Measurements from ENCODE around the gene CFAP46.

The CFAP46 gene

DNA sequence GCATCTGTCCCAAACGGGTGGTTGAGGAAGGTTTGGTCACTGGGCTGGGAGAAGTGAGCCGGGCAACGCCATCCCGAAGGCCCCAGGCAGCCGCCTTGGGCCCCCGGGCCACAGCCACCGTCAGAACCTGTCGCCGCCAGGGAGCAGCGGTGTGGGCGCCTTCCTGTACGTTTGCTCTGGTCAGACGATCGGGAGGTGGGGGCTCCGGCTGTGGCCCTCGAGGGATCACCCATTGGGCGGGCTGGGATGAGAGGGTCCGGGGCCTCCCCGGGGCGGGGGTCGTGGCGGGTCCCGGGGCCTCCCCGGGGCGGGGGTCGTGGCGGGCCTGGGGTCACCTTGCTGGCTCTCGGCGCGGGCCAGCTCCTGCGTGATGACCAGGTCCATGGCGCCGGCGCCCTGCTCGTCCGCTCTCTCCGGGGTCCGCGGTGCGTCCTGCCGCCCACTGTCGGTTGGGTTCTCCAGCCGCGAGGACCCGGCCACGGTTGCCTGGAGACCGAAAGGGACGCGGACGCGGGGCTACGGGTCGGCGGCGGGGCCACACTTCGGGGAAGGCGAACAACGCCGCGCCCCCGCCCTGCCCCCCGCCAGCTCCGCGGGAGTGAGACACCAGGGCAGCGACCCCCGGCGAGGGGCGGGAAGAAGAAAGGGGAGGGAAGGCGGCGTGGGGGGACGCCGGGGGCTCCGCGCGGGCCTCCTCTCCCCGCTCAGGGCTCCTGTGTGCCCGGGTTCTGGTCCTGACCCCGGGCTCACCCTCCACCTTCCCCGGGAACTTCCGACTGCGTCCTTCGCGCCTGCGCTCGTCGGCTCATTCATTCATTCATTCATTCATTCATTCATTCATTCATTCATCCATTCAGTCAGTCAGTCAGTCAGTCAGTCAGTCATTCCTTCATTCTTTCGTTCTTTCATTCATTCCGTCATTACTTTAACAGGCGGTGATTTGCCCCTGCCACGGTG lies at the start of gene CFAP46:
TSS of gene CFAP46 (minus strand) at position 470 of the 957 bp plus-strand sequence. CDS start at position 384, 86 bp downstream.
- no peak for DNase-seq (ENCODE audit: low spot score)

DNA sequence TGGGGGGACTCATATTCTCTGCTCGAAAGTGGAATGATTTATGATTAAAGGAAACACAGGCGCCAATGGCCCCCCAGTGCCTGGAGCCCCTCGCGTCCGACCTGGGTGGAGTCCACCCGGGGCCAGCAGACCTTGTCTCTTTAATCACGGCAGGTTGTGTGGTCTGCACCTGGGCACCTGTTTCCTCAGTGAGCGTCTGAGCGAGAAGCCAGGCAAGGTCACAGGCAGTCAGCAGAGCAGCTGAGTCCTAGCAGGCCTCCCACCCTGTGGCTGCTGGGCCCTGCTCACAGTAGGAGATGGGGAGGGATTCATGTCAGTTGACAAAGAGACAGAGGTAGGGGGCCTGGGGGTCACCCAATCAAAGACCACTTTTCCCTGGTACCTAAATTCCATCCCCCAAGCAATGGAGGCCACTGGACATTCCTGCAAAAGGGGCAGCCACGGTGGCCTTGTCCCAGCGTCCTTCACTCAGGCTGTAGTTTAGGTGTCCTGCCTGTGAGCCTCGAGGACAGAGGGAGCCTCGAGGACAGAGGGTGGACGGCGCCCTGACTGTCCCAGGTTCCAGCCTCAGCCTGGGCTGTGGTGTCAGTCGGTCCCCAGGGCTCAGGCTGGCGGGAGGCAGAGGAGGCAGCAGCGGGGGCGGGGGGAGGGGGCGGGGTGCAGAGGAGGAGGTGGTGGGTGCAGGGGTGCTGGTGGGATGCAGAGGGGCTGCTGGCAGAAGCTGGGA lies 49.5 kb upstream of the CFAP46 start:
- DNase-seq (ENCODE audit: low spot score): no peak

DNA sequence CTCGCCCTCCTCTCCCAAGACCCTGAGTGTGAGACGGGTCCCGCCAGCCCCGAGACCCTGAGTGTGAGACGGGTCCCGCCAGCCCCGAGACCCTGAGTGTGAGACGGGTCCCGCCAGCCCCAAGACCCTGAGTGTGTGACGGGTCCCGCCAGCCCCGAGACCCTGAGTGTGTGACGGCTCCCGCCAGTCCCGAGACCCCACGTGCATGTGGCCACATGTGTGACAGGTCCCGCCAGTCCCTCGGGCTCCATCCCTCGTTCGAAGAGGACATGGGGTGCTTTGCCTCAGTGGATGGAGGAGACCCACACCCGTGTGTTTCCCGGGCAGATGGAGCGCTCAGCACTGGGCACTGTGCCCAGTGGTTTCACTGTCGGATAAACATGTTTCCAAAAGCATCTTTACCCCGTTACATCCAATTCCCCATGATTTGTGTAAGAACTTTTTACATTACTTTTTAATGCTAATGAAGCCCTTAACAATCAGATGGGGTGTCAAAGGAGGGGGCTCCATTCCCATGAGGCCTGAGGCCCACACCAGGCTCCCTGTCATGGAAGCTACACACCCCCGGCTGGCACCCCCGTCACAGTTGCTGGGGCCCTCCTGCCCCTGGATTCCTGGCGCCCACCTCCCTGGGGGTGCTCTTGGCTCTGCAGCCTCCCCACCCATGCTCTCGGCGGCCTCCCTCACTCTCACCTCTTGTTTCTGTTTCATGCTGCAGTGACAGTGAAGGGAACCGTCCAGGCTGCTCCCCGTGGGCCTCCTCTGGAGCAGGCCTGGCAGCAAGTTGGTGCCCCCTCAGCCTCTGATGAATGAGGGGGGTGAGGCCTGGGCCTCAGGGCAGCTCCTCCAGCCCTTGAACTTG lies 48.5 kb upstream of the CFAP46 start:
- DNase-seq (ENCODE audit: low spot score): no peak

DNA sequence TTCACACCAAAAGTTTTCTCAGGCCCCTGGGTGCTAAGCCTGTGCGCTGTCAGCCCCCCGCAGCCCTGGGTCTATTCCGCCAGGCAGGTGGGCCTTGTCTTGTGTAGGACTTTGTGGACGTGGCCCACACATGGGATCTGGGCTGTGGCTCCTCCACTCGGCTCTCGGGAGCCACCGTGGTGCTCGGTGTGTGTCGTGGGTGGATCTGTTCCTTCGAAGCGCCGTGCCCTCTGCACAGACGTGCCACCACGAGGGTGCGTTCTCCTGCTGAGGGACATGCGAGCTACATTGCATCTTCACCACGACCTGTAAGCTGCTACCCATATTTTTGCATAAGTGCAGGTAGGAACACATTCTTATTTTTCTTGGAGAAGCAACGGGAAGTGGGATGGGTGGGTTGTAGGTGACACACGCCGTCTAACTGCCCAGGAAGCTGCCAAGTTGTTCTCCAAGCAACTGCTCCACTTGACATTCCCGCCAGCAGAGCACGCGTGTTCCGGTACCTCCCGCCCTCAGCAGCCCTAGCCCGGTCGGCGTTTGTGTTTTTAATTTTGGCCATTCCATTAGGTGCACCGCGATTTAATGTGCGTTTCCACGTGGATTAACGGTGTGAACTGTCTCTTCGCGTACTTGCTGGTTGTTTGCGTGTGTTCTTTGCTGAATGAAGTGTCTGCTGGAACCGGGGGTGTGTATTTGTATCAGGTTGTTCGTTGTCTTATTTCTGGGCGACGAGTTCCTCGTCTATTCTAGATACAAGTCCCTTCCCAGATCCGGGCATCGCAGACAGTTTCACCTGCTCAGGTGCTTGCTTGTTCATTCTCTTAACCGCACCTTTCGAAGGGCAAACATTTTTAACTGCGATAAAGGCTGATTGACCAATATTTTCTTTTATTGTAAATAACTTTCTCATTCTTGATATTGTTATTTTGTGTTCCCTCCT lies 47.4 kb upstream of the CFAP46 start:
- no peak for DNase-seq (ENCODE audit: low spot score)

DNA sequence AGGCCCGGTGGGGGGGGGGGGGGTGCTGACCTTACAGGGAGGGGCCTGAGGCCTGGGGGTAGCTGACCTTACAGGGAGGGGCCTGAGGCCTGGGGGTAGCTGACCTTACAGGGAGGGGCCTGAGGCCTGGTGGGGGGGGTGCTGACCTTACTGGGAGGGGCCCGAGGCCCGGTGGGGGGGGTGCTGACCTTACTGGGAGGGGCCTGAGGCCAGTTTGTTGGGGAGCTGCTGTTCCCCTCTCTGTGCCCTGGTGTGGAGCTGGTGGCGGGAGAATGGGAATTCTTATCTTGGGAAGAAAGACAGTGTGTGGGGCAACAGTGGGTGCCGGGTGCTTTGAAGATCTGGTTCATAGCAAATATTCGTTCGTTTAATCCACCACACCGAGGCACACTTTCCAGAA lies 46.6 kb upstream of the CFAP46 start:
- no peak for DNase-seq (ENCODE audit: low spot score)

DNA sequence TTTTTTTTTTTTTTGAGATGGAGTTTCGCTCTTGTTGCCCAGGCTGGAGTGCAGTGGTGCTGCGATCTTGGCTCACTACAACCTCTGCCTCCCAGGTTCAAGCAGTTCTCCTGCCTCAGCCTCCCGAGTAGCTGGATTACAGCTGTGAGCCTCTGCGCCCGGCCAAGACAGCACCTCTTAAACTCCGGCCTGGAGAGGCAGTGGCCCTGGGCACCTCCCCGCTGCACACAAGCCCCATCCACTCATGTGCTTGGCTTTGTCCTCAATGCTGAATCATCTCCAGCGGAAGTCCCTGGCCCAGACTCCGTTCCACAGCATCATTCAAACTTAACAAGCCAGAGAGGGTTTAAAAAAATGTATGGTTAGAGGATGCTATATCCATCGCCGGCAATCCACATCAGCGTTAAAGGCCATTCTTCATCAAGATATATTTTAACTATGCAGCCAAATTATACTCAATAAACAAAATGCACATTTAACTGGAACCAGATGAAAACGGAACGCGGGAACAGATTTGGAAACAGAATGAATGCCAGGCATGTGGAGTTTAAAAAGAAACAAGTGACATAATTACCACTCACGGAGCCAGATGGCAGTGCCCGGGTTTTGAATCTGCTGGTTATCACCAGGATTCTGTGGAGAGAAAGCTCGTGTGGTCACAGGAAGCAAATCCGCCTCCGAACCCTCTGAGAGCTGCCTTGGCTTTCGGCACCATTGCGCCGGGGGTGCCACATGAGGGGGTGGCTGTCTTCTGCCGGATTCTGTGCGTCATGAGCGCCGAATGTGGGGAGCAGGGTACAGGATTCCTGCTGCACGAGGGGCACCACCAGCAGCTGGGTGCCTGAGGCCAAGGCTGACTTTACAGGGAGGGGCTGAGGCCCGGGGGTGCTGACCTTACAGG lies 45.6 kb upstream of the CFAP46 start:
- DNase-seq (ENCODE audit: low spot score): no peak

DNA sequence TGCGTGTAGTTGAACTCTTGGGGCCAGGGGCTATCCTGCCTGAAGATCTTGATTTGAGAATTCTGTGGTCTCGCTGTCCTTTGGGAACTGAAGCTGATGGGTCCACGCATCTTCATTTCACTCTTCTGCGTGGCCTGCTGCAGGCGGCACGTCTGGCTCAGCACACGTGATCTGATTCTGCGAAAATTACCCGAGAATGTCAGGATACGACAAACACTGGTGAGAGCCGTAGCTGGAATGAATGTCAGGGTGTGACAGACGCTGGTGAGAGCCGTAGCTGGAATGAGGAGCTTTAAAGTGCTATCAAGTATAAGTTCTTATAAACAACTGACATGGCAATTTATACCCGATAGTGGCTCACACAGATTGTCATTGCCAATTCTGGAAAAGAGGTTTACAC lies 44.6 kb upstream of the CFAP46 start:
- DNase-seq (ENCODE audit: low spot score): no peak

DNA sequence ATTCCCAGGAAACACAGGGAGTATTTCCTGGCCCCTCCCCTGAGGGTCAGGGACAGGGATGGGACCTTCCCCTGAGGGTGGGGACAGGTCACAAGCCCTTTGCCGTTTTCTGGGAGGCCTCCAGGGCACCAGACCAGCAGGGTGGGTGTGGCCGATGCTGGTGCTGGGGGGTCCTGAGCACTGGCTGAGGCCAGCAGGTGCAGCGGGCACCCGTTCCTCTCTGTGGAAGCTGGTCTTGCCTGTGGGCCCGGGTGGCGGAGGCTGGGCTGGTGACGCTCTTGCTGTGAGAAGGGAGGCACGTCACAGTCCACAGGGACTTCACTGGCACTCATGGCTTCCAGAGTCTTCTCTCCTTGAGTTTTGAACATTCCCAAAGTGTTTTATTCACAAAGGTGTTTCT lies 44.2 kb upstream of the CFAP46 start:
- no peak for DNase-seq (ENCODE audit: low spot score)

DNA sequence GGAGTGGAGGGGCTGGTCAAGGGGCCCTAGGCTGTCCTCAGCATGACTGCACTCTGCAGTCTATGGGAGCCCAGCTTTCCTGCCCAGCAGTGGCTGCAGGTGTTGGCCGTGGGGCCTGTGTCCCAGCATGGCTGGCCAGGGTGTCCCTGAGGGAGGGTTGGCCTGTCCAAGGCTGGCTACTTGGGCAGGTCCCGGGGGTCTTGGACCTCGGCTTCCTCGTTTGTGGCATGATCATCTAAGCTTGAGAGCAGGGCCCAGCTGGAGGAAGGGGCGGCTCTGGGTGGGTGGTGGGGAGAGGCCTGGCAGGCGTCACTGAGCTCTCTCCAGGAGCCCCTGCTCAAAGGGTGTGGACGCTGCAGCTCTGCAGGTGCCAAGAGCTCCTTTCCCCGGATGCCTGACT lies 43.7 kb upstream of the CFAP46 start:
- DNase-seq (ENCODE audit: low spot score): no peak

DNA sequence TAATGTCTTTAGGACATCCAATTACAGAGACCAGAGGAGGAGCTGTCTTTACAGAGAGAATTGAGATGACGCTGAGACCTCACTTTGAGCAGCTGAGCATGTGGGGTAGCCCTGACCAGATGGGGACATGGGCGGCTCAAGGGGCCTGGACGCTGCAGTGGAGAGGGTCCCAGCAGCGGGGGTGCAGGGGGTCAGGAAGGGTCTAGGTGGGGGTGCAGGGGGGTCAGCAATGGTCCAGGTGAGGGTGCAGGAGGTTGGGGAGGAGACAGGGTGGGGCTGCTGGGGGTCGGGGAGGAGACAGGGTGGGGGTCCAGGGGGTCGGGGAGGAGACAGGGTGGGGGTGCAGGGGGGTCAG lies 43.2 kb upstream of the CFAP46 start:
- DNase-seq (ENCODE audit: low spot score): no peak

DNA sequence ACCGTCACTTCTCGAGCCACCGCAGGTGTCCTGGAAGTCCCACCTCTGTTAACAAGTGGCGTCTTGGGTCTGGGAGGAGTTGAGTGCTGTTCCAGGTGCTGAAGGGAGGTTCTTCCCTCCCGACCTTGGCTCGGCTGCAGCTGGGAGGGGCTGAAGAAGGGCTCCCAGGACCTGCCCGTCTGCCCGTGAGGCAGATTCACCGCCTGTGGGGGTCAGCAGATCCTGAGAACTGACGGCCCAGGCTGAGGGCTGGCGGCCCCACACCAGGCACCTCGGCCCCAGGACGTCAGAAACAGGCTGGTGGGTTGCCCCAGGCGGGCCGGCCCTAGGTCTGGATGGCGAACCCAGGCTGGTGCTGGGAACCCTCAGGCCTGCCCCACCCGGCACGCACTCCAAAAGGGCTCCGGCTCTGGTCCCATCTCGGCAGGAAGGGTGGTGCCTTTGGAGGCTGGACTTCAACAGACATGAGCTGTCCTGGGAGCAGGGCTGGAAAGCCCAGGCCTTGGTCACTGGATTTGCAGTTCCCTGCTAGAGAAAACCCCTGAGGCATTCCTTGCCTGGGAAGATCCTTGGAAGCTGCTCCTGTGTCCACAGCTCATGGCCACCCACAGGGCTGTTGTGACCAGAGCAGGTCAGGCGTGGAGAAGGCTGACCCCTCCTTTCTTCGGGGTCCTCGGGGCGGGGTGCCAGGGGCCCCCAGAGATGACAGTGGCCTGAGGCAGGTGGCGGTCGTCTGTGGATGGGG lies 42.6 kb upstream of the CFAP46 start:
- DNase-seq (ENCODE audit: low spot score): no peak

DNA sequence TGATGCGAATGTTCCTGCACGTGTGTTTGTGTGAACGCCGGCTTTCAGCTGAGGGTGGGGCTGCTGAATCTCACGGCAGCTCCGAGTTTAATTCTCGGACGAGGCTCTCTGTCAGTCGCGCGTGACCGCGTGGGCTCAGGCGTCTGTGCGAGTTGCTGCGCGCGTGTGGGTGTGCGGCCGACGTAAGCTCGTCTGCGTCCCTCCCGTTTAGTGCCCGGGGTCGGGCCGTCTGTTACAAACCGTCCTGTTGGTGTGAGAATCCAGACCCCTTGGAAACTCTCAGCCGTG lies 41.6 kb upstream of the CFAP46 start:
- no peak for DNase-seq (ENCODE audit: low spot score)

DNA sequence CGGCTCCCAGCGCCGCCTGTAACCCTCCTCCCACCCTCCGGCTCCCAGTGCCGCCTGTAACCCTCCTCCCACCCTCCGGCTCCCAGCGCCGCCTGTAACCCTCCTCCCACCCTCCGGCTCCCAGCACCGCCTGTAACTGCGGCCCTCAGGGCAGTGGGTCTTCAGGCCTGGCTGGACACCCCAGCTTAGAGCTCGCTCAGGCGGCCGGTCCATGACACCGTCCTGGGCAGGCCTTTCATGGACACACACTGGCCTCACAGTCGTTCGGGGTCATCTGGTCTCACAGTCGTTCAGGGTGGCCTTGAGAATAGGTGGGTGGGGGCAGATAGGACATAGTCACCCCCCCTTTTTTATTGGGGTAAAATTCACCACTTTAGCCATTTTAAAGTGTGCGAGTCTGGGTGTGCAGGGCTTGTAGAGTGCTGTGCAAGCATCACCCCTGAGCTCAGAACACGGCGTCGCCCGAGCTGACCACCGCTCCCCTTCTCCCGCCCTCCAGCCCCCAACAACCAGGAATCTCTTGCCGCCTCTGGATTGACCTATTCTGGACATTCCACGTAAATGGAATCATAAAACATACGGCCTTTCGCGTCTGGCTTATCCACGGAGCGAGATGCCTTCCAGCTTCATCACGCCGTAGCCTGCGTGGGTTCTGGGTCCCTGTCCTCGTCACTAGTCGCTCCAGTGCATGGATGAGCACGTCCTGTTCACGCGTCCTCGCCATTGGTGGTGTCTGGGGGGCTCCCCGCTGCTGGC lies 41.1 kb upstream of the CFAP46 start:
- DNase-seq (ENCODE audit: low spot score): no peak

DNA sequence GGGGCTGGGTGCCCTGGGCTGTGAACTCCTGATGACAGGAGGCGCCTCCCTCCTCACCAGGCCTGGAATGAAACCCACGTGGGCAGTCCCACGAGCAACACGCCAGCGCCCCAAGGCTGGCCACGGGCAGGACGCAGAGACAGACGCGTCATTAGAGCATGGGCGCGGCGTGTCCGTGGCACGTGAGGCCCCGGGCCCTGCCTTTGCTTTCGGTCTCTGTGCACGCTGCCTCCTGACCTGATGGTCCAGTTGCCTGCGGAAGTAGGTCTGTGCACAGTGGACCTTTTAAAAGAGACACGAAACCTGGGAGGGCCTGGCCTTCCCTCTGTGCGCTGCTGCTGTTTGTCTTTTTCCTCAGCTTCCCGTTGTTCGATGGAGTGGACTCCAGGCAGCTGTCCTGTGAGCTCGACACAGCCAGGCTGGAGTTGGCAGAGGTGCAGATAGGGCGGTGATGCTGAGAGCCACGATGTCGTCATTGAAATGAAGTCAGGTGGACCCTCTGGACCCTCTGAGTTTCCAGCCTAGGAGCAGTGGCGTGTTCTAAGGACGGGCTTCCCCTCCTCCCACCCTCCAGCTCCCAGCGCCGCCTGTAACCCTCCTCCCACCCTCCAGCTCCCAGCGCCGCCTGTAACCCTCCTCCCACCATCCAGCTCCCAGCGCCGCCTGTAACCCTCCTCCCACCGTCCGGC lies 40.1 kb upstream of the CFAP46 start:
- no peak for DNase-seq (ENCODE audit: low spot score)

DNA sequence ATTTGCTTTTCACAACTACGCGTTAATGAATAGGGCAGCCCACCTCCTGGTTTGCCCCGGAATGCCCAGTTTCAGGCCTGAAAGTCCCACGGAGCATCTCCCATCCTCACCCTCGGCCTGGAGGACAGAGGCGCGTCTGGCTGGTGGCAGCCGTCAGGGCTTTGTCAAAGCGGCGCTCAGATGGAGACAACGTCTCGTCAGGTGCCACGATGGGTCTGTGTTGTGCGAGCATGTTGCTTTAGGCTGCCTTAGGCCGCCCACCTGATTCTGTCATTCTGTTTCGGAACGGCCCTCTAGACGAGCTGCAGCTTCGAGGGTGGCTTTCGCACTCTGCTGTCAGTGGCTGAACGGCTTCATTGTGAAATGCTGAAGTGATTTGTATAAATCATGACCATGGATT lies 39.4 kb upstream of the CFAP46 start:
- DNase-seq (ENCODE audit: low spot score): no peak

DNA sequence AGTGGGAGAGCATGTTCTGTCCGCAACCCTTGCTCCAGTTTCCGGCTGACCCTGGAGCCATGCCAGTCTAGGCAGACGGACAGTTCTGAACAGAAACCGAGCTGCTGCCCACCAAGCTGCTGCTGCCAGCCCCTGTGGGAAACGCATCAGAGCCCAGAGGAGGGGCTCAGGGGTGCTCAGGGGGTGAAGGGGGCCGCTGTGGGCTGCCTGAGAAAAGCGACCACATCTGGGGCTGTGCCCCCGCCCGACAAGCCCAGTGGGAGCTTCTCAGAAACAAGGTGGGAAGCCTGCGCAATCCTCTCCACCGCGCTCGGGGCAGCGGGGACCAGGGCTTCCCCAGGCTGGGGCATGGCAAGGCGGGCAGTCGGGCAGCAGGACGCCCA lies 38.8 kb upstream of the CFAP46 start:
- DNase-seq (ENCODE audit: low spot score): no peak

DNA sequence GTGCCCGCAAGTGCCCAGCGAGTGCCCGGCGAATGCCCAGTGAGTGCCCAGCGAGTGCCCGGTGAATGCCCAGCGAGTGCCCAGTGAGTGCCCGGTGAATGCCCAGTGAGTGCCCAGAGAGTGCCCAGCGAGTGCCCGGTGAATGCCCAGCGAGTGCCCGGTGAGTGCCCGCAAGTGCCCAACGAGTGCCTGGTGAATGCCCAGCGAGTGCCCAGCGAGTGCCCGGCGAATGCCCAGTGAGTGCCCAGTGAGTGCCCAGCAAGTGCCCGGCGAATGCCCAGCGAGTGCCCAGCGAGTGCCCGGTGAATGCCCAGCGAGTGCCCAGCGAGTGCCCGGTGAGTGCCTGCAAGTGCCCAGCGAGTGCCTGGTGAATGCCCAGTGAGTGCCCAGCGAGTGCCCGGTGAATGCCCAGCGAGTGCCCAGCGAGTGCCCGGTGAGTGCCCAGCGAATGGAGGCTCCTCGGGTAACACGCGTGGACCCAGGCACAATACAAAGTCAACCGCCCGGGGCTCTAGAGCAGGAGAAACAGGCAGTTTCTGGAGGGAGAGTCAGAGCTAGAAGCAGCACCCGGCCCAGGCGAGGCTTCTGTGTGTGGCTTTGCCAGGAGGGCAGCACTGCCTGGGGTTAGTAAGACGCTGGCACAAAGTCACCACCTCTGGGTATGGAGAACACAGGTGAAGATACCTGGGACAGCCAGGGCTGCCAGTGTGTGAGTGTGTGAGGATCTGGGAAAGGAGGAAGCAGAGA lies 38.2 kb upstream of the CFAP46 start:
- DNase-seq (ENCODE audit: low spot score): no peak

Data from hematopoietic multipotent progenitor cell treated with erythropoietin and hydrocortisone succinate and interleukin-3 and kit ligand, for 17 days (in vitro differentiated cells).